ENCODE results near the gene ING5. TPM values are rescaled to one million over a fixed set of nuclear protein-coding genes. Genes with fewer than 3 reads are reported as not detected.

ING5 gene
- total RNA-seq, 4 donors from 2014 or later, result 6.8 to 50.0 (median 27.9) TPM

- intact Hi-C loops (cut with DNase I; ENCODE audit: low total_unique reads), result no loop called here
- Histone ChIP-seq H3K4me1 (no peaks in the 10 kb centered on the region), H3K27me3 (no peaks in the 10 kb centered on the region), H3K9me3 (no peaks in the 10 kb centered on the region), H3K27ac (no peak overlapping the region), H3K4me3 (no peak overlapping the region), H3K36me3 (no peaks in the 10 kb centered on the region)
- no peak for TF ChIP-seq POLR2A (IDR thresholded peaks at IDR 0.05)
- no peak for TF ChIP-seq CTCF (IDR thresholded peaks at IDR 0.05)
- no peak for DNase-seq
Measured at GRCh38 chr2:241762933-241763369, 61.1 kb downstream of the ING5 start.

- no peaks in the 10 kb centered on the region for H3K27me3 ChIP-seq
- no peak for DNase-seq
- TF ChIP-seq CTCF (IDR thresholded peaks at IDR 0.05) (no peak), POLR2A (IDR thresholded peaks at IDR 0.05) (no peak)
- no peaks in the 10 kb centered on the region for H3K36me3 ChIP-seq
- H3K9me3 ChIP-seq, result no peaks in the 10 kb centered on the region
- no peaks in the 10 kb centered on the region for H3K4me1 ChIP-seq
- H3K27ac ChIP-seq, result no peak overlapping the region
- intact Hi-C loops (cut with DNase I; ENCODE audit: low total_unique reads), result no loop called here
- H3K4me3 ChIP-seq, result no peak overlapping the region
Measured at GRCh38 chr2:241763551-241764274, 61.9 kb downstream of the ING5 start.

- TF ChIP-seq POLR2A (IDR thresholded peaks at IDR 0.05), result no peak
- no peak for TF ChIP-seq CTCF (IDR thresholded peaks at IDR 0.05)
- Histone ChIP-seq H3K36me3 (no peaks in the 10 kb centered on the region), H3K9me3 (no peaks in the 10 kb centered on the region), H3K4me1 (no peaks in the 10 kb centered on the region), H3K27me3 (no peaks in the 10 kb centered on the region), H3K4me3 (no peak overlapping the region), H3K27ac (no peak overlapping the region)
- intact Hi-C loops (cut with DNase I; ENCODE audit: low total_unique reads), result no loop called here
- DNase-seq, result no peak
Measured at GRCh38 chr2:241764275-241765241, 62.7 kb downstream of the ING5 start.

- Histone ChIP-seq H3K4me3 (no peak overlapping the region), H3K9me3 (no peaks in the 10 kb centered on the region), H3K27me3 (no peaks in the 10 kb centered on the region), H3K4me1 (no peaks in the 10 kb centered on the region), H3K36me3 (no peaks in the 10 kb centered on the region), H3K27ac (no peak overlapping the region)
- no peak for DNase-seq
- TF ChIP-seq CTCF (IDR thresholded peaks at IDR 0.05) (no peak), POLR2A (IDR thresholded peaks at IDR 0.05) (no peak)
- intact Hi-C loops (cut with DNase I; ENCODE audit: low total_unique reads), result no loop called here
Measured at GRCh38 chr2:241767464-241768250, 65.8 kb downstream of the ING5 start.

Measured in uterus (tissue), 4 donors.